Transverse colon (tissue), 4 donors: ENCODE data around the gene TAMALIN.

Source experiments
- POLR2AphosphoS5 ChIP-seq, 3 donors: sonication (generic); formaldehyde crosslinking; IDR thresholded peaks; one replicate each; pipeline ENCODE4 v1.6.1; 2016; ENCODE audit warnings: antibody characterized with exemption in 3 of 3
- TF ChIP-seq, protein P1 (sequence below), 5 experiments: fragments of 200-600 bp in 3 of 5; fragments of 450-650 bp in 2 of 5; sonication (generic) in 3 of 5; IDR thresholded peaks; 1 replicate in 2 of 5; 2 replicates in 3 of 5; pipeline ENCODE4 v1.5.1; 2016 to 2017; ENCODE audit warnings: antibody characterized with exemption in 5 of 5, inconsistent platforms in 3 of 5, mild to moderate bottlenecking in 2 of 5, moderate library complexity in 1 of 5

DNA sequence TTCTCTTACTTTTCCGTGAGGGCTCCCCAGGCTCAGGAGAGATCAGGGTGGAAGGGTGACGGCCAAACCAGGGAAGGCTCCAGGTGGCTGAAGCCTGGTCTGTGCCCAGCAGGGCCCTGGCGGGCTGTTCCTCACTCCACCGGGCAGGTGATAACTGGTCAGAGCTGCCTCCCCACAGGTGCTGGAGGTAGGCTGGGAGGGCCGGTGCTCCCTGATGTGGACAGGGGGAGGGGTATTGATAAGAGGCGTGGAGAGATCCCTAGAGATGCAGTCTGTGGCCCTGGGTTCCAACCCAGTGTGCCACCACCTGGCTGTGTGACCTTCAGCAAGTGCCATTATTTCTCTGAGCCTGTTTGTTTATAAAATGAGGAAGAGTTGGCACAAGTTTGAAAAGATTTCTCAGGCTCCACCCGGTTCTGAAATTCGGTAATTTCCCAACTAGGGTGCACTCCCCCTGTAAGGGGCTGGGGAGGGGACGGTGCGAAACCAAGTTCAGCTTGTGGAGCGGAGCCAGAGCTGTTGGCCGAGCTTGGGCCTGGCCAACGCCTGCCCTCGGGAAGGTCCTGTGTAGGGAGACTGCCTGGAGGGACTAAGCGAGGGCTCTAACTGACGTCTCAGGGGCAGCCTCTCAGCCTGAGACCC, 43.5 kb downstream of the TAMALIN start:
- TF ChIP-seq, protein P1, sequence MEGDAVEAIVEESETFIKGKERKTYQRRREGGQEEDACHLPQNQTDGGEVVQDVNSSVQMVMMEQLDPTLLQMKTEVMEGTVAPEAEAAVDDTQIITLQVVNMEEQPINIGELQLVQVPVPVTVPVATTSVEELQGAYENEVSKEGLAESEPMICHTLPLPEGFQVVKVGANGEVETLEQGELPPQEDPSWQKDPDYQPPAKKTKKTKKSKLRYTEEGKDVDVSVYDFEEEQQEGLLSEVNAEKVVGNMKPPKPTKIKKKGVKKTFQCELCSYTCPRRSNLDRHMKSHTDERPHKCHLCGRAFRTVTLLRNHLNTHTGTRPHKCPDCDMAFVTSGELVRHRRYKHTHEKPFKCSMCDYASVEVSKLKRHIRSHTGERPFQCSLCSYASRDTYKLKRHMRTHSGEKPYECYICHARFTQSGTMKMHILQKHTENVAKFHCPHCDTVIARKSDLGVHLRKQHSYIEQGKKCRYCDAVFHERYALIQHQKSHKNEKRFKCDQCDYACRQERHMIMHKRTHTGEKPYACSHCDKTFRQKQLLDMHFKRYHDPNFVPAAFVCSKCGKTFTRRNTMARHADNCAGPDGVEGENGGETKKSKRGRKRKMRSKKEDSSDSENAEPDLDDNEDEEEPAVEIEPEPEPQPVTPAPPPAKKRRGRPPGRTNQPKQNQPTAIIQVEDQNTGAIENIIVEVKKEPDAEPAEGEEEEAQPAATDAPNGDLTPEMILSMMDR (IDR thresholded peaks at IDR 0.05): no peak
- TF ChIP-seq POLR2AphosphoS5 (IDR thresholded peaks at IDR 0.05): no peak
